ENCODE results near the gene OPRL1. TPM values are rescaled to one million over a fixed set of nuclear protein-coding genes. Genes with fewer than 3 reads are reported as not detected.

OPRL1 gene
- total and polyA plus RNA-seq, 2 of the 8 experiments (the other 6 are each of a cell fraction or from before 2014, with no cell fraction given) = 0.63 to 0.98 TPM

- Histone ChIP-seq H4K8ac (ENCODE audit: extremely low read depth, insufficient read depth, low read length) (no peak overlapping the region), H3K27ac (ENCODE audit: low read depth, low read length) (no peak overlapping the region), H4K5ac (ENCODE audit: insufficient read length, low read depth, low read length) (no peak overlapping the region), H3K79me2 (ENCODE audit: control insufficient read depth in 1 of 2, insufficient read depth in 2 of 2, low read length in 2 of 2) (no peaks in the 10 kb centered on the region), H3K4me1 (replicated peaks in 1 of 4; ENCODE audit: control insufficient read depth in 3 of 4, insufficient read depth in 4 of 4, low read length in 3 of 4) (no peaks in the 10 kb centered on the region), H3K9me3 (ENCODE audit: insufficient read depth in 2 of 2, low read depth in 1 of 2, low read length in 1 of 2) (no peaks in the 10 kb centered on the region), H3K18ac (ENCODE audit: extremely low read depth, low read length) (no peak overlapping the region), H3K56ac (replicated peaks; ENCODE audit: insufficient read length, low read depth, low read length) (no peak overlapping the region), H3K27me3 (replicated peaks in 1 of 4; ENCODE audit: control insufficient read depth in 3 of 4, extremely low read depth in 1 of 4, insufficient read depth in 3 of 4, low read length in 3 of 4) (no peaks in the 10 kb centered on the region), H3K4me2 (ENCODE audit: insufficient read depth in 1 of 2, low read depth in 2 of 2, low read length in 2 of 2) (no peak overlapping the region), H4K91ac (replicated peaks; ENCODE audit: insufficient read length, low read length) (no peak overlapping the region), H4K20me1 (replicated peaks in 1 of 2; ENCODE audit: control insufficient read depth in 1 of 2, insufficient read depth in 2 of 2, low read length in 2 of 2) (no peaks in the 10 kb centered on the region), H2BK120ac (replicated peaks; ENCODE audit: low read depth, low read length) (no peak overlapping the region), H3K9ac (replicated peaks in 1 of 4; ENCODE audit: extremely low read depth in 1 of 4, low read depth in 3 of 4, low read length in 3 of 4) (no peak overlapping the region), H3K36me3 (ENCODE audit: control insufficient read depth in 2 of 4, insufficient read depth in 4 of 4, low read length in 3 of 4) (no peaks in the 10 kb centered on the region), H2BK15ac (ENCODE audit: low read length) (no peak overlapping the region), H3K79me1 (ENCODE audit: low read depth, low read length) (no peaks in the 10 kb centered on the region), H3K14ac (ENCODE audit: insufficient read length) (no peak overlapping the region), H2AK5ac (ENCODE audit: low read depth, low read length) (no peak overlapping the region), H3K23me2 (ENCODE audit: low read depth, low read length) (no peaks in the 10 kb centered on the region), H3K4ac (replicated peaks; ENCODE audit: insufficient read length, low read depth, low read length) (no peak overlapping the region), H2AFZ (ENCODE audit: low read length) (no peak overlapping the region), H2BK12ac (ENCODE audit: low read depth, low read length) (no peak overlapping the region), H2BK20ac (ENCODE audit: low read length) (no peak overlapping the region), H3K23ac (ENCODE audit: insufficient read length) (no peak overlapping the region), H3K4me3 (ENCODE audit: extremely low read depth in 1 of 4, insufficient read depth in 2 of 4, low read depth in 3 of 4, low read length in 4 of 4) (no peak overlapping the region), H2BK5ac (ENCODE audit: low read depth, low read length) (no peak overlapping the region)
- ChIA-PET CTCF (ENCODE audit: partially characterized antibody) (interaction anchor here (0.6 to 1.1 kb wide), 2 partner anchors 9 to 49 kb away, joined by 3 read pairs; no protein-coding TSS in a partner anchor), POLR2A (ENCODE audit: partially characterized antibody) (no interaction called here)
- 89% methylated on average over 11 of the region's 11 CpGs; no CpG with 5 or more reads in 1 of the 2 experiments for WGBS, 2 experiments (ENCODE audit: extremely low coverage in 1 of 2, insufficient coverage in 1 of 2, insufficient read length in 1 of 2, insufficient replicate concordance in 2 of 2, low coverage in 1 of 2, low lambda C conversion rate in 2 of 2, missing lambda C conversion rate in 1 of 2)
- DNase-seq (ENCODE audit: low read depth in 1 of 2, low spot score in 2 of 2) (peak in 1 of 2 experiments; percentile 19), FAIRE-seq (no peak)
- TF ChIP-seq TAF1 (IDR thresholded peaks at IDR 0.05; ENCODE audit: low read depth, low read length) (no peak), RFX5 (IDR thresholded peaks at IDR 0.05; ENCODE audit: borderline replicate concordance, low read depth, low read length) (no peak), RBBP5 (IDR thresholded peaks at IDR 0.05; ENCODE audit: borderline replicate concordance, low read depth, low read length) (no peak), JUN (IDR thresholded peaks at IDR 0.05; ENCODE audit: low read depth, low read length) (no peak), PHF8 (conservative IDR thresholded peaks at IDR 0.05; ENCODE audit: low read depth, low read length) (no peak), JUND (IDR thresholded peaks at IDR 0.05; ENCODE audit: low read length) (no peak), CBX8 (IDR thresholded peaks at IDR 0.05; ENCODE audit: borderline replicate concordance, low read depth, low read length) (no peak), SP1 (IDR thresholded peaks at IDR 0.05; ENCODE audit: low read depth, low read length) (no peak)
- TF ChIP-seq, protein P1, sequence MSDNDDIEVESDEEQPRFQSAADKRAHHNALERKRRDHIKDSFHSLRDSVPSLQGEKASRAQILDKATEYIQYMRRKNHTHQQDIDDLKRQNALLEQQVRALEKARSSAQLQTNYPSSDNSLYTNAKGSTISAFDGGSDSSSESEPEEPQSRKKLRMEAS (IDR thresholded peaks at IDR 0.05) = no peak
- TF ChIP-seq, protein P2, sequence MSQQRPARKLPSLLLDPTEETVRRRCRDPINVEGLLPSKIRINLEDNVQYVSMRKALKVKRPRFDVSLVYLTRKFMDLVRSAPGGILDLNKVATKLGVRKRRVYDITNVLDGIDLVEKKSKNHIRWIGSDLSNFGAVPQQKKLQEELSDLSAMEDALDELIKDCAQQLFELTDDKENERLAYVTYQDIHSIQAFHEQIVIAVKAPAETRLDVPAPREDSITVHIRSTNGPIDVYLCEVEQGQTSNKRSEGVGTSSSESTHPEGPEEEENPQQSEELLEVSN (IDR thresholded peaks at IDR 0.05) = no peak
These were observed 49.4 kb downstream of the OPRL1 start for GRCh38 chr20:64129146-64129782.
